Heart right ventricle (tissue), 16 donors: ENCODE results near the gene NOL9. TPM values are rescaled to one million over a fixed set of nuclear protein-coding genes. Genes with fewer than 3 reads are reported as not detected.

Experiments used
- ATAC-seq, 8 donors: fragments of 200-7000 bp; cut with Tn5 transposase; one replicate each; pipeline ENCODE4 v1.9.1; 2020; ENCODE audit warnings: mild to moderate bottlenecking in 8 of 8, moderate library complexity in 8 of 8, moderate number of reproducible peaks in 1 of 8
- DNase-seq, 2 donors: peaks; one replicate each; pipeline ENCODE4 v3.0.0-alpha.2; 2020
- H3K27ac ChIP-seq, 10 donors: fragments of 200-600 bp; sonication (generic) in 2 of 10; one replicate each; pipeline versions ENCODE4 v1.5.0 to v1.8.0; 2020 to 2022; ENCODE audit warnings: mild to moderate bottlenecking in 3 of 10
- H3K27me3 ChIP-seq, 7 donors: fragments of 200-600 bp; one replicate each; pipeline ENCODE4 v1.8.0; 2021 to 2022; ENCODE audit warnings: mild to moderate bottlenecking in 2 of 7
- H3K36me3 ChIP-seq, 9 donors: fragments of 200-600 bp; sonication (generic) in 1 of 9; one replicate each; pipeline versions ENCODE4 v1.5.0 to v1.8.0; 2020 to 2022; ENCODE audit warnings: mild to moderate bottlenecking in 2 of 9
- H3K4me1 ChIP-seq, 9 donors: fragments of 200-600 bp; sonication (generic) in 1 of 9; one replicate each; pipeline versions ENCODE4 v1.5.0 to v1.8.0; 2020 to 2022; ENCODE audit warnings: mild to moderate bottlenecking in 4 of 9
- H3K4me3 ChIP-seq, 10 donors: fragments of 200-600 bp; sonication (generic) in 2 of 10; one replicate each; pipeline versions ENCODE4 v1.5.0 to v1.8.0; 2020 to 2022; ENCODE audit warnings: mild to moderate bottlenecking in 7 of 10, moderate library complexity in 2 of 10
- H3K9me3 ChIP-seq, 11 donors: fragments of 200-600 bp in 10 of 11; sonication (generic) in 2 of 11; one replicate each; pipeline versions ENCODE4 v1.5.0 to v1.8.0; 2013 to 2022; ENCODE audit warnings: mild to moderate bottlenecking in 2 of 11, control low read depth in 1 of 11, moderate library complexity in 1 of 11
- CTCF ChIP-seq, 9 donors: fragments of 200-600 bp; sonication (generic) in 2 of 9; IDR thresholded peaks; one replicate each; pipeline versions ENCODE4 v1.5.0 to v1.8.0; 2021 to 2022; ENCODE audit warnings: antibody characterized with exemption in 9 of 9, mild to moderate bottlenecking in 5 of 9, moderate library complexity in 1 of 9
- WGBS, 2 donors: extraction: QIAGEN DNeasy Blood & Tissue Kit; methylation state at CpG; one replicate each; pipeline ENCODE4 v1.1.7; 2013; ENCODE audit warnings: inconsistent platforms in 1 of 2; 5-methylcytosine and 5-hydroxymethylcytosine counted together
- intact Hi-C, 10 donors: fragments of 100-400 bp; cut with DNase I; formaldehyde crosslinking; loops; one replicate each; pipeline versions ENCODE4 v1.11.1 to v1.14.2; 2022
- polyA plus RNA-seq, 2 donors: library from polyadenylated mRNA; stranded (reverse); fragments of 200-250 nt; gene quantifications; one replicate each; pipeline ENCODE4 v1.2.3, GENCODE V29; 2013
- total RNA-seq, 10 donors: library from RNA; stranded (reverse); fragmentation: NEBNext Ultra II Directional in 3 of 10; extraction: Animal tissue kit (Norgen Biotek cat#: 25700) in 3 of 10; gene quantifications; one replicate each; pipeline versions ENCODE4 v1.2.1 to v1.2.4, GENCODE V29; 2021 to 2023
- donor health status: Arrhythmogenic right ventricular cardiomyopathy.
- donor health status: ischemic (EF 13 %, LVEDD 7.1; RV severe dilation, severe dysfunction).
- donor health status: healthy with polysubstance abuse.
- donor health status: DM: no; HTN: yes; CAD: no.
- donor health status: DM: no; HTN: no; CAD: no.
- donor health status: ischemic (EF 25% LVEDD 6.9; RV normal size, moderate dysfunction).
- donor health status: ischemic (EF 25% LVEDD 5.7; RV mildly dilated, moderate dysfunction).
- donor health status: healthy.
- donor health status: DM: yes; HTN: yes; CAD: no.
- donor health status: Ischemic cardiomyopathy.
- donor health status: ischemic (EF 35%, LVEDD 5.7; RV mildly dilated, moderate dysfunction).
- donor health status: nonischemic (EF 11% LVEDD 7.7; RV severe dilation, severe dysfunction).
- donor health status: DM: yes; HTN: yes; CAD: no.
- donor health status: PGD.
- donor health status: ischemic (EF 29% LVEDD 5.4; RV normal size, mild dysfunction).
- donor health status: nonischemic (EF 23%, LVEDD 6.1; RV moderate dilation, normal function).

NOL9 gene
- total and polyA plus RNA-seq, 12 donors = 3.0 to 19.3 (median 15.1) TPM

GRCh38 chr1:6572653-6573383 lies 18.5 kb upstream of the NOL9 start:
- Histone ChIP-seq H3K27ac (no peak overlapping the region), H3K4me3 (no peak overlapping the region), H3K36me3 (no peaks in the 10 kb centered on the region), H3K9me3 (peaks cover 0 to 8% (median 0%) of the 10 kb centered on the region in 11 donors), H3K4me1 (peaks cover 0 to 2% (median 0%) of the 10 kb centered on the region in 9 donors), H3K27me3 (no peaks in the 10 kb centered on the region)
- intact Hi-C loops = loop anchor here in 1 of 10 donors (5.0 kb wide), 1 partner anchor 54 kb away; no protein-coding TSS in a partner anchor
- ATAC-seq (no peak), DNase-seq (no peak)
- WGBS, 2 donors = 75 to 78% methylated on average over 12 of the region's 12 CpGs
- TF ChIP-seq CTCF (IDR thresholded peaks at IDR 0.05) = no peak

GRCh38 chr1:6570987-6571386 lies 16.7 kb upstream of the NOL9 start:
- no peak overlapping the region for H3K27ac ChIP-seq
- no peaks in the 10 kb centered on the region for H3K36me3 ChIP-seq
- no peak for ATAC-seq
- intact Hi-C loops = loop anchor here in 1 of 10 donors (5.0 kb wide), 1 partner anchor 56 kb away; no protein-coding TSS in a partner anchor
- no peak for TF ChIP-seq CTCF (IDR thresholded peaks at IDR 0.05)
- H3K4me1 ChIP-seq = no peaks in the 10 kb centered on the region
- H3K9me3 ChIP-seq = peaks cover 0 to 8% (median 0%) of the 10 kb centered on the region in 11 donors
- H3K4me3 ChIP-seq = no peak overlapping the region
- H3K27me3 ChIP-seq = no peaks in the 10 kb centered on the region
- WGBS, 2 donors = 79 to 83% methylated on average over 5 of the region's 5 CpGs
- DNase-seq = no peak

- no peak for TF ChIP-seq CTCF (IDR thresholded peaks at IDR 0.05)
- H3K4me3 ChIP-seq = no peak overlapping the region
- H3K36me3 ChIP-seq = no peaks in the 10 kb centered on the region
- H3K4me1 ChIP-seq = no peaks in the 10 kb centered on the region
- peaks cover 0 to 2% (median 0%) of the 10 kb centered on the region in 7 donors for H3K27me3 ChIP-seq
- peaks cover 0 to 8% (median 0%) of the 10 kb centered on the region in 11 donors for H3K9me3 ChIP-seq
- WGBS, 2 donors = 65 to 68% methylated on average over 3 of the region's 3 CpGs
- no peak overlapping the region for H3K27ac ChIP-seq
- ATAC-seq (no peak), DNase-seq (no peak)
- intact Hi-C loops = loop anchor here in 1 of 10 donors (5.0 kb wide), 1 partner anchor 57 kb away; no protein-coding TSS in a partner anchor
Measured at GRCh38 chr1:6570100-6570499, 15.8 kb upstream of the NOL9 start.

- no peak for DNase-seq
- Histone ChIP-seq H3K4me1 (no peaks in the 10 kb centered on the region), H3K4me3 (no peak overlapping the region), H3K9me3 (peaks cover 0 to 8% (median 0%) of the 10 kb centered on the region in 11 donors), H3K27me3 (peaks cover 0 to 6% (median 0%) of the 10 kb centered on the region in 7 donors), H3K27ac (no peak overlapping the region), H3K36me3 (no peaks in the 10 kb centered on the region)
- 93 to 95% methylated on average over 11 of the region's 11 CpGs for WGBS, 2 donors
- intact Hi-C loops = no loop called here
- TF ChIP-seq CTCF (IDR thresholded peaks at IDR 0.05) = no peak
- ATAC-seq = no peak
Measured at GRCh38 chr1:6569033-6569432, 14.7 kb upstream of the NOL9 start.
